Measurements from ENCODE around the gene CYP26B1.

CYP26B1 gene

GRCh38 chr2:72140621-72140960 is 7.1 kb downstream of the CYP26B1 start:
- DNase-seq (ENCODE audit: low spot score), result no peak
- no peak for TF ChIP-seq CTCF (IDR thresholded peaks at IDR 0.05; ENCODE audit: extremely low read depth, missing control alignments)

DNA sequence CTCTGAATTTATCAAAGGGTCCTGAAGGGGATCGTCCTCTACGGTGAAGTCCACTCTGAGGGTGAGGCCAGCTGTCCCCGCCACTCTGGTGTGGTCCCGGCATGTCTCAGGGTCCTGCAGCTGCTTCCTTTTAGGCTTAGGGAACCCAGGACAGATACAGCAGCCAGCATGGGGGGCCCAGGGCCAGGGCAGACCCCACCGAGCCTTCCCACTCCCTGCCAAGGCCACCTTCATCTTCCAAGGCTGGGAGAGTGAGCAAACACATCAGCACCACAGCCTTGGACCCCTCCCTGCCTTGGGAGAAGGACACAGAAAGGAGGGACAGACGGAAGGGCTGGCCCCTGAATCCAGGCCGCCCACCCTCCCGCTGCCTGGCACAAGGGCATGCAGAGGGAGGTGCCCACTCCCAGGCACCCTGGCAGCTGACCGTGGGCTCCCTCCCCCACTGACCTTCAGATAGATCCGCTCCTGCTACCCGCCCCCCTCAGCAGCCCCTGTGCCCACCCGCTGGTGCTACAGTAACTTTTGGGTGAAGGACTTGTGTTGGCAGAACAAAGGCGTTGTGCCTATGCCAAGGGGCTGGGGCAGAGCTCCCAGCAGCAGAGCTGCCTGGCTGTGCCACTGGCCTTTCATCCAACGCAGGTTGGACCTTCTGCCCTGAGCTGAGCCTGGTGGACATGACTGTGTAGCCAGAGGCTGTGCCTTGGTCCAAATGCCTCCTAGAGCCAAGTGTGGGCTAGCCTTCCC is 7.6 kb downstream of the CYP26B1 start:
- no peak for DNase-seq (ENCODE audit: low spot score)
- TF ChIP-seq CTCF (IDR thresholded peaks at IDR 0.05; ENCODE audit: extremely low read depth, missing control alignments), result no peak

DNA sequence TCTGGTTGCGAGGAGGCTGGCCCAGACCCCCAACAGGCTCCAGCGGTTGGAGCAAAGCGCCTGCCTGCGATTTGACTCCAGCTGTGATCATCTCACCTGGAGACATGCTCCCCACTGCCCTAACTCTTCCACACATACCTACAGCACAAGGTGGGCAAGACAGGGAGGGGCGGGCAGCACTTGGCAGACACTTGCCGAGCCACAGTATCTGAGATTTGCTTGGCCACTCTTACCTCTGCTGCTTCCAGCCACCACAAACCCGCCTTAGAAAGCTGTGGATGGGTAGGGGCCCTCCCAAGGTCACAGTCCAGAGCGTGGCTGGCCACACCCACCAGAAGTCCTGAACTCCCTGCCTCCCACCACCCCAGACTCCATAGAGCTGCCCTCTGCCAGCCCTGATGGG is 8.2 kb downstream of the CYP26B1 start:
- TF ChIP-seq CTCF (IDR thresholded peaks at IDR 0.05; ENCODE audit: extremely low read depth, missing control alignments), result no peak
- DNase-seq (ENCODE audit: low spot score), result no peak

- TF ChIP-seq CTCF (IDR thresholded peaks at IDR 0.05; ENCODE audit: extremely low read depth, missing control alignments), result no peak
- no peak for DNase-seq (ENCODE audit: low spot score)
These were observed 8.7 kb downstream of the CYP26B1 start for GRCh38 chr2:72138921-72139381.

GRCh38 chr2:72138011-72138881 is 9.4 kb downstream of the CYP26B1 start:
- no peak for TF ChIP-seq CTCF (IDR thresholded peaks at IDR 0.05; ENCODE audit: extremely low read depth, missing control alignments)
- DNase-seq (ENCODE audit: low spot score), result no peak

DNA sequence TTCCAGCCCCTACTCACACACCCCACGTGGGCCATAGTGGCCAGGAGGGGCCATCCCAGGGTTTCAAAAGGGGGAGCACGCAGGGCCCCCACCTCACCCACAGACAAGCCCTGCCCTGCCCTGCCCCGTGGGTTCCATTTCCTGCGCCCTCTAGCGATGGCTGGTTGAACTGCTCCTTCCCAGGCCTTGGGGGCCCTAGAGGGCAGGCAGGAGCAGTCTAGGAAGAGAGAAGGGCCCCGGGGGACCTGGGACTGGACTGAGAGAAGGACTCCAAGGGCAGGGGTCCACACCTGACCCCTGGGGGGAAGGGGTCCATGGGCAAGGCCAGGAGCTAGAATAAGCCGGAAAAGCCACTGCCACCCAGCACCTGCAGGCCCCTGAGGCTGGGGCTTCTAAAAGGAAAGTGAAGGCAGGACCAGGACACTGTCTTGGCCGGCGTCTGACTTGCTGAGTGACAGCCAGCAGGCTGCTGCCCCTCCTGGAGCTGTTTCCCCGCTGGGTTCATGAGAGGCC is 10.1 kb downstream of the CYP26B1 start:
- peak; percentile 77 for TF ChIP-seq CTCF (IDR thresholded peaks at IDR 0.05; ENCODE audit: extremely low read depth, missing control alignments)

GRCh38 chr2:72136933-72137497 is 10.6 kb downstream of the CYP26B1 start:
- DNase-seq (ENCODE audit: low spot score), result no peak
- no peak for TF ChIP-seq CTCF (IDR thresholded peaks at IDR 0.05; ENCODE audit: extremely low read depth, missing control alignments)

More for the DNA sequence above, 10.1 kb downstream of the CYP26B1 start:
- peak; percentile 88 for DNase-seq (ENCODE audit: low spot score)

Data from GM20000 (cell line).